Measurements from ENCODE around the gene GINS3. TPM values are rescaled to one million over a fixed set of nuclear protein-coding genes. Genes with fewer than 3 reads are reported as not detected.

GINS3 gene
- total and polyA plus RNA-seq, 10 of the 15 experiments (the other 5 are each of a cell fraction or from before 2014, with no cell fraction given), result 13.6 to 22.4 (median 15.6) TPM

DNA sequence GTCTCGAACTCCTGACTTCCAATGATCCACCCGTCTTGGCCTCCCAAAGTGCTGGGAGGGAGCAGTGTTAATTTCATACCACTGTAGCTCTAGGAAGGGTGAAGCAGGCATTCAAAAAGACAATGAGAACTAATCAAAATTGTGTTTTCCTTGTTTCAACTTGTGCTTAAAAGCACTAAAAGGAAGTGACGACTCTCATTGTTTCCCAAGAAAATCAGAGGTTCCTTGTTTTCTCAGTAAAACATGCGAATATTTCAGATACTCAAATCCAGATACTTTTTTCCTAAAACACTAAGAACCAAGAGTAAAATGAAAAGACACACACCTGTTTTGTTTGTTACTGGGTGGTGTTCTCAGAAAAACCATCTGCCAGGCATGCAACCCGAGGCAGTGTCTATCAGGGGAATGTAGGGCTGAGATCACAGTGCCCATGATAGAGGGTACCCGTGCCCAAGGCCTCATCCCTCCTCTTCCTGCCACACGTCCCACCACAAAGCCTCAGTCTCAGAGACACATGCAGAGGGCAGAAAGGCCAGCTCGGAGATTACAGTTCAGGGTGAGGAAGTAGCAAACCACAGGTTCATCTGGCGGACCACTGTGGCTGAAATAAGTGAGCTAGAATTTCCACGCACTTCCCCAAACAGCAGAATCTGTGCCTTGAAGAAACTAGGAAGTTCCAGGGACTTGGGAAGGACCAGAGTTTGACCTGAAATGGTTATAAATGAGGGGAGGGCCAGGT is 33.7 kb downstream of the GINS3 start (continued):
- TF ChIP-seq, protein P1, sequence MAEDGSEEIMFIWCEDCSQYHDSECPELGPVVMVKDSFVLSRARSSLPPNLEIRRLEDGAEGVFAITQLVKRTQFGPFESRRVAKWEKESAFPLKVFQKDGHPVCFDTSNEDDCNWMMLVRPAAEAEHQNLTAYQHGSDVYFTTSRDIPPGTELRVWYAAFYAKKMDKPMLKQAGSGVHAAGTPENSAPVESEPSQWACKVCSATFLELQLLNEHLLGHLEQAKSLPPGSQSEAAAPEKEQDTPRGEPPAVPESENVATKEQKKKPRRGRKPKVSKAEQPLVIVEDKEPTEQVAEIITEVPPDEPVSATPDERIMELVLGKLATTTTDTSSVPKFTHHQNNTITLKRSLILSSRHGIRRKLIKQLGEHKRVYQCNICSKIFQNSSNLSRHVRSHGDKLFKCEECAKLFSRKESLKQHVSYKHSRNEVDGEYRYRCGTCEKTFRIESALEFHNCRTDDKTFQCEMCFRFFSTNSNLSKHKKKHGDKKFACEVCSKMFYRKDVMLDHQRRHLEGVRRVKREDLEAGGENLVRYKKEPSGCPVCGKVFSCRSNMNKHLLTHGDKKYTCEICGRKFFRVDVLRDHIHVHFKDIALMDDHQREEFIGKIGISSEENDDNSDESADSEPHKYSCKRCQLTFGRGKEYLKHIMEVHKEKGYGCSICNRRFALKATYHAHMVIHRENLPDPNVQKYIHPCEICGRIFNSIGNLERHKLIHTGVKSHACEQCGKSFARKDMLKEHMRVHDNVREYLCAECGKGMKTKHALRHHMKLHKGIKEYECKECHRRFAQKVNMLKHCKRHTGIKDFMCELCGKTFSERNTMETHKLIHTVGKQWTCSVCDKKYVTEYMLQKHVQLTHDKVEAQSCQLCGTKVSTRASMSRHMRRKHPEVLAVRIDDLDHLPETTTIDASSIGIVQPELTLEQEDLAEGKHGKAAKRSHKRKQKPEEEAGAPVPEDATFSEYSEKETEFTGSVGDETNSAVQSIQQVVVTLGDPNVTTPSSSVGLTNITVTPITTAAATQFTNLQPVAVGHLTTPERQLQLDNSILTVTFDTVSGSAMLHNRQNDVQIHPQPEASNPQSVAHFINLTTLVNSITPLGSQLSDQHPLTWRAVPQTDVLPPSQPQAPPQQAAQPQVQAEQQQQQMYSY (CRISPR knock-in tag; IDR thresholded peaks at IDR 0.05), result no peak
- TF ChIP-seq, protein P2, sequence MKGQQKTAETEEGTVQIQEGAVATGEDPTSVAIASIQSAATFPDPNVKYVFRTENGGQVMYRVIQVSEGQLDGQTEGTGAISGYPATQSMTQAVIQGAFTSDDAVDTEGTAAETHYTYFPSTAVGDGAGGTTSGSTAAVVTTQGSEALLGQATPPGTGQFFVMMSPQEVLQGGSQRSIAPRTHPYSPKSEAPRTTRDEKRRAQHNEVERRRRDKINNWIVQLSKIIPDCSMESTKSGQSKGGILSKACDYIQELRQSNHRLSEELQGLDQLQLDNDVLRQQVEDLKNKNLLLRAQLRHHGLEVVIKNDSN (IDR thresholded peaks at IDR 0.05; ENCODE audit: borderline replicate concordance, extremely low read length, insufficient read depth, low read depth, low read length), result no peak
- TF ChIP-seq ZNF217 (IDR thresholded peaks at IDR 0.05) (no peak), KAT2A (conservative IDR thresholded peaks at IDR 0.05; ENCODE audit: control insufficient read depth, low read depth, low read length) (no peak), DPF2 (IDR thresholded peaks at IDR 0.05) (0 out of 2 replicates have a peak, but pooled peaks have one; percentile 21), STAT1 (conservative IDR thresholded peaks at IDR 0.05) (no peak), POLR2AphosphoS5 (IDR thresholded peaks at IDR 0.05; ENCODE audit: low read length) (no peak), SREBF2 (IDR thresholded peaks at IDR 0.05; ENCODE audit: low read length) (no peak), HDGF (IDR thresholded peaks at IDR 0.05) (no peak), IKZF2 (IDR thresholded peaks at IDR 0.05) (peak; percentile 68 to 69), CHD2 (IDR thresholded peaks at IDR 0.05; ENCODE audit: borderline replicate concordance, low read depth, low read length) (no peak), SMARCA5 (IDR thresholded peaks at IDR 0.05) (no peak), RBBP5 (conservative IDR thresholded peaks at IDR 0.05) (no peak), CHD1 (IDR thresholded peaks at IDR 0.05; ENCODE audit: low read depth, low read length) (no peak), SPI1 (IDR thresholded peaks at IDR 0.05; ENCODE audit: borderline replicate concordance, insufficient read depth, low read depth, low read length) (peak; percentile 90), NR2F1 (conservative IDR thresholded peaks at IDR 0.05) (peak; percentile 73; the same call in 1 of the 2 replicates)
- TF ChIP-seq, protein P3, sequence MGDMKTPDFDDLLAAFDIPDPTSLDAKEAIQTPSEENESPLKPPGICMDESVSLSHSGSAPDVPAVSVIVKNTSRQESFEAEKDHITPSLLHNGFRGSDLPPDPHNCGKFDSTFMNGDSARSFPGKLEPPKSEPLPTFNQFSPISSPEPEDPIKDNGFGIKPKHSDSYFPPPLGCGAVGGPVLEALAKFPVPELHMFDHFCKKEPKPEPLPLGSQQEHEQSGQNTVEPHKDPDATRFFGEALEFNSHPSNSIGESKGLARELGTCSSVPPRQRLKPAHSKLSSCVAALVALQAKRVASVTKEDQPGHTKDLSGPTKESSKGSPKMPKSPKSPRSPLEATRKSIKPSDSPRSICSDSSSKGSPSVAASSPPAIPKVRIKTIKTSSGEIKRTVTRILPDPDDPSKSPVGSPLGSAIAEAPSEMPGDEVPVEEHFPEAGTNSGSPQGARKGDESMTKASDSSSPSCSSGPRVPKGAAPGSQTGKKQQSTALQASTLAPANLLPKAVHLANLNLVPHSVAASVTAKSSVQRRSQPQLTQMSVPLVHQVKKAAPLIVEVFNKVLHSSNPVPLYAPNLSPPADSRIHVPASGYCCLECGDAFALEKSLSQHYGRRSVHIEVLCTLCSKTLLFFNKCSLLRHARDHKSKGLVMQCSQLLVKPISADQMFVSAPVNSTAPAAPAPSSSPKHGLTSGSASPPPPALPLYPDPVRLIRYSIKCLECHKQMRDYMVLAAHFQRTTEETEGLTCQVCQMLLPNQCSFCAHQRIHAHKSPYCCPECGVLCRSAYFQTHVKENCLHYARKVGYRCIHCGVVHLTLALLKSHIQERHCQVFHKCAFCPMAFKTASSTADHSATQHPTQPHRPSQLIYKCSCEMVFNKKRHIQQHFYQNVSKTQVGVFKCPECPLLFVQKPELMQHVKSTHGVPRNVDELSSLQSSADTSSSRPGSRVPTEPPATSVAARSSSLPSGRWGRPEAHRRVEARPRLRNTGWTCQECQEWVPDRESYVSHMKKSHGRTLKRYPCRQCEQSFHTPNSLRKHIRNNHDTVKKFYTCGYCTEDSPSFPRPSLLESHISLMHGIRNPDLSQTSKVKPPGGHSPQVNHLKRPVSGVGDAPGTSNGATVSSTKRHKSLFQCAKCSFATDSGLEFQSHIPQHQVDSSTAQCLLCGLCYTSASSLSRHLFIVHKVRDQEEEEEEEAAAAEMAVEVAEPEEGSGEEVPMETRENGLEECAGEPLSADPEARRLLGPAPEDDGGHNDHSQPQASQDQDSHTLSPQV (IDR thresholded peaks at IDR 0.05), result no peak
- TF ChIP-seq, protein P4, sequence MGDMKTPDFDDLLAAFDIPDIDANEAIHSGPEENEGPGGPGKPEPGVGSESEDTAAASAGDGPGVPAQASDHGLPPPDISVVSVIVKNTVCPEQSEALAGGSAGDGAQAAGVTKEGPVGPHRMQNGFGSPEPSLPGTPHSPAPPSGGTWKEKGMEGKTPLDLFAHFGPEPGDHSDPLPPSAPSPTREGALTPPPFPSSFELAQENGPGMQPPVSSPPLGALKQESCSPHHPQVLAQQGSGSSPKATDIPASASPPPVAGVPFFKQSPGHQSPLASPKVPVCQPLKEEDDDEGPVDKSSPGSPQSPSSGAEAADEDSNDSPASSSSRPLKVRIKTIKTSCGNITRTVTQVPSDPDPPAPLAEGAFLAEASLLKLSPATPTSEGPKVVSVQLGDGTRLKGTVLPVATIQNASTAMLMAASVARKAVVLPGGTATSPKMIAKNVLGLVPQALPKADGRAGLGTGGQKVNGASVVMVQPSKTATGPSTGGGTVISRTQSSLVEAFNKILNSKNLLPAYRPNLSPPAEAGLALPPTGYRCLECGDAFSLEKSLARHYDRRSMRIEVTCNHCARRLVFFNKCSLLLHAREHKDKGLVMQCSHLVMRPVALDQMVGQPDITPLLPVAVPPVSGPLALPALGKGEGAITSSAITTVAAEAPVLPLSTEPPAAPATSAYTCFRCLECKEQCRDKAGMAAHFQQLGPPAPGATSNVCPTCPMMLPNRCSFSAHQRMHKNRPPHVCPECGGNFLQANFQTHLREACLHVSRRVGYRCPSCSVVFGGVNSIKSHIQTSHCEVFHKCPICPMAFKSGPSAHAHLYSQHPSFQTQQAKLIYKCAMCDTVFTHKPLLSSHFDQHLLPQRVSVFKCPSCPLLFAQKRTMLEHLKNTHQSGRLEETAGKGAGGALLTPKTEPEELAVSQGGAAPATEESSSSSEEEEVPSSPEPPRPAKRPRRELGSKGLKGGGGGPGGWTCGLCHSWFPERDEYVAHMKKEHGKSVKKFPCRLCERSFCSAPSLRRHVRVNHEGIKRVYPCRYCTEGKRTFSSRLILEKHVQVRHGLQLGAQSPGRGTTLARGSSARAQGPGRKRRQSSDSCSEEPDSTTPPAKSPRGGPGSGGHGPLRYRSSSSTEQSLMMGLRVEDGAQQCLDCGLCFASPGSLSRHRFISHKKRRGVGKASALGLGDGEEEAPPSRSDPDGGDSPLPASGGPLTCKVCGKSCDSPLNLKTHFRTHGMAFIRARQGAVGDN (IDR thresholded peaks at IDR 0.05), result no peak
